Measurements from ENCODE around the gene BTBD6.
"Not testable (repeated sequence)": the region's sequence is repeated elsewhere in the genome, so short reads cannot be mapped to it uniquely, and the experiment has no call there.

The BTBD6 gene

DNA sequence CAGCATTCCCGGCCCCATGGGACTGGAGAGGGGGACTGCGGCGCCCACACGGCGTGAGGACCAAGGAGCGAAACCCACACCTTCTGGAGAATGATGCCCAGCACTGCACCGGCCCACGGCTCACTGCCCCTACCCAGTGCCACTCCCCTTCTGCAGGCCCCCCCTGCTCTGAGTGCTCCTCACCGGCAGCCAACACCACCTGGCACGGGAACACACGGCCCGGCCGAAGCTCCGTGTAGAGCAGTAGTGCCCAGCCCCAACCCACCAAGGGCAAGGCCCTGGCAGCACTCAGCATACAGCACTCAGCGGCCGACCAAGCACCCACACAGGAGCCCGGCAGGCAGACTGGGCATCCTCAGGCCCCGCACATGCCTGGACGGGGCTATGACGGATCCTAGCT is 13.4 kb downstream of the BTBD6 start:
- H3K4me1 ChIP-seq (ENCODE audit: control insufficient read depth in 2 of 2, insufficient read depth in 2 of 2, low read length in 2 of 2): peaks cover 11 to 20% of the 10 kb centered on the region in 2 donors
- H3K27ac ChIP-seq (ENCODE audit: low read depth in 2 of 2, low read length in 2 of 2): no peak overlapping the region
- H3K27me3 ChIP-seq (ENCODE audit: control insufficient read depth in 2 of 2, insufficient read depth in 2 of 2, low read length in 2 of 2): no peaks in the 10 kb centered on the region
- no peaks in the 10 kb centered on the region for H3K9me3 ChIP-seq (ENCODE audit: control insufficient read depth in 2 of 2, low read length in 2 of 2)
- H3K36me3 ChIP-seq (ENCODE audit: control insufficient read depth in 2 of 2, insufficient read depth in 2 of 2, low read length in 2 of 2): peaks cover 0 to 4% of the 10 kb centered on the region in 2 donors
- H3K9ac ChIP-seq (ENCODE audit: low read depth in 1 of 2, low read length in 2 of 2): no peak overlapping the region
- H3K4me3 ChIP-seq (ENCODE audit: low read length in 2 of 2): no peak overlapping the region

DNA sequence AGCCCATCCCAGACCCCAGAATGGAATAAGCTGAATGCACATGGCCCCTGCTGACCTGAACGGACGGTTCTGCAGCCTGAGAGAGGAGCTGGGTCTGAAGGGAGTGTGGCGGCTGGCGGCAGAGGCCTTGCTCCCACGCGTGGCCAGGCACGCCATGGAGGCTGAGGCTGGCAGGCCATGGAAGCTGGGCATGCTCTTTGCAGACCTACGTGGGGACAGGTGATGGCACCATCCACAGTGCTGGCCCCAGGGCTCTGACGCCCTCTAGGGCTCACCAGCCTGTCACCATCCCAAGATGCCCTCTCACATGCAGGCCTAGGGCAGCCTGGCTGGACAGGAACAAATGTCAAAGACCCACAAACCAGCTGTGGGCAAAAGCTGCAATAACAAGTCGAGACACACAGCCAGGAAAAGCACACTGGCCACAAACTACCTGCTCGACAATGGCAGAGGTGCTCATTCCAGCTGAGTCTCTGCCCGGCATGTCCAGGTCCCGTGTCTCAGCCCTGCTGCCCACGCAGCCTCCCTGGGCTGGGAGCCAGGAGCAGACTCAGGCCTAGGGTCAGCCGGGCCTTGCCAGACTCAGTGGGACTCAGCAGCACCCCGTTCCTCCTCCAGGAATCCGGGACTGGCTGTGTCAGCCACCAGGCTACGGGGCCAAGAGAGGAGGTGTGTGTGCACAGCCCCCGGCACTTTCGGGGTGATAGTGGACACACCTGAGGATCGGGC is 19.7 kb downstream of the BTBD6 start:
- Histone ChIP-seq H3K27ac (ENCODE audit: low read depth in 2 of 2, low read length in 2 of 2) (no peak overlapping the region), H3K27me3 (ENCODE audit: control insufficient read depth in 2 of 2, insufficient read depth in 2 of 2, low read length in 2 of 2) (no peaks in the 10 kb centered on the region), H3K4me1 (ENCODE audit: control insufficient read depth in 2 of 2, insufficient read depth in 2 of 2, low read length in 2 of 2) (no peaks in the 10 kb centered on the region), H3K9ac (ENCODE audit: low read depth in 1 of 2, low read length in 2 of 2) (no peak overlapping the region), H3K36me3 (ENCODE audit: control insufficient read depth in 2 of 2, insufficient read depth in 2 of 2, low read length in 2 of 2) (peaks cover 6 to 11% of the 10 kb centered on the region in 2 donors), H3K9me3 (ENCODE audit: control insufficient read depth in 2 of 2, low read length in 2 of 2) (no peaks in the 10 kb centered on the region), H3K4me3 (ENCODE audit: low read length in 2 of 2) (no peak overlapping the region)

DNA sequence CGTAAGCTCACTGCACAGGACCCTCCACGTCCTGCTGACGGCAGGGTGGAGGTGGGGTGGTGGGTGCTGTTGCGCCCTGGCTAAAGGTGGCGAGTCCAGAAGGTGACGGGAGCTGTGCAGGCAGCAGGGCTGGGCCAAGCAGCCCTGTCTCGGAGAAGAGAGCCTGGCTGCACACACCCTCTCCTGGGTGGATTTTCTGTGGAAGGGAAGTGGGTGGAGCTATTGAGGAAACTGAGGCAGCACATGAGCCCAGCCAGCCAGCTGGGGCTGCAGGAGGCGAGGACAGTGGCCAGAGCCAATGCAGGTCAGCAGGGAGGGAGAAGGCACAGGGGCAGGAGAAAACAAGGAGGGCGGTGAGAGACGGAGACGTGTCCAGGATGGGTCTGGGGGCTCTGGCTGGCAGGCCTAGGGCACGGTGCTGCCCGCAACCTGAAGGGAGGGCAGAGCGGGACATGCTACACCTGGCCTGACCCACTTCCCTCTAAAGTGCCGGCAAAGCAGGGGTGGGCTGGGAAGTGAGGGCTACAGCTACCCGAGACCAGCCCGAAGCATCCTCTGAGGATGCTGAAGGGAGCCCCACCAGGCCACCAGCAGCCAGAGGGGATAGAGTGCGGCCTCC is 20.5 kb downstream of the BTBD6 start:
- Histone ChIP-seq H3K27me3 (ENCODE audit: control insufficient read depth in 2 of 2, insufficient read depth in 2 of 2, low read length in 2 of 2) (no peaks in the 10 kb centered on the region), H3K4me3 (ENCODE audit: low read length in 2 of 2) (no peak overlapping the region), H3K4me1 (ENCODE audit: control insufficient read depth in 2 of 2, insufficient read depth in 2 of 2, low read length in 2 of 2) (no peaks in the 10 kb centered on the region), H3K9me3 (ENCODE audit: control insufficient read depth in 2 of 2, low read length in 2 of 2) (no peaks in the 10 kb centered on the region), H3K9ac (ENCODE audit: low read depth in 1 of 2, low read length in 2 of 2) (no peak overlapping the region), H3K27ac (ENCODE audit: low read depth in 2 of 2, low read length in 2 of 2) (no peak overlapping the region), H3K36me3 (ENCODE audit: control insufficient read depth in 2 of 2, insufficient read depth in 2 of 2, low read length in 2 of 2) (peaks cover 6 to 8% of the 10 kb centered on the region in 2 donors)

DNA sequence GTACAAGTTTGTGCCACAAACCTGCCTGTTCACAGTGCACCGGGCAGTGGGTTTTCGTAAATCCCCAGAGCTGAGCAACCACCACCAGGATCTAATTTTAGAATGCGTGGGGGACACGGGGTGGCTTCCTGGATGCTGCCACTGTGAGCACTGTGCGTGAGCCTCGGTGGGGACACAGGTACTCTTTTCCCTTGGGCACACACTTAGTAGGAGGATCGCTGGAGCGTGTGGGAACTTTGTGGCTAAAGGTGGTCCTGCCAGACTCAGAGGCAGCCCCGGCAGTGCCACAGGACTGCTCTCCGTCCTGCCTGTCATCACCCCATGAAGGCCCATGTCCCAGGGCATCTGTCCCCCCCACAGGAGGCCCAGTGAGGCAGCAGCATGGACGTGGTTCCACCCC is 21.1 kb downstream of the BTBD6 start:
- no peak overlapping the region for H3K27ac ChIP-seq (ENCODE audit: low read depth in 2 of 2, low read length in 2 of 2)
- no peaks in the 10 kb centered on the region for H3K27me3 ChIP-seq (ENCODE audit: control insufficient read depth in 2 of 2, insufficient read depth in 2 of 2, low read length in 2 of 2)
- H3K36me3 ChIP-seq (ENCODE audit: control insufficient read depth in 2 of 2, insufficient read depth in 2 of 2, low read length in 2 of 2): peaks cover 6 to 8% of the 10 kb centered on the region in 2 donors
- no peaks in the 10 kb centered on the region for H3K9me3 ChIP-seq (ENCODE audit: control insufficient read depth in 2 of 2, low read length in 2 of 2)
- no peaks in the 10 kb centered on the region for H3K4me1 ChIP-seq (ENCODE audit: control insufficient read depth in 2 of 2, insufficient read depth in 2 of 2, low read length in 2 of 2)
- no peak overlapping the region for H3K9ac ChIP-seq (ENCODE audit: low read depth in 1 of 2, low read length in 2 of 2)
- H3K4me3 ChIP-seq (ENCODE audit: low read length in 2 of 2): no peak overlapping the region

DNA sequence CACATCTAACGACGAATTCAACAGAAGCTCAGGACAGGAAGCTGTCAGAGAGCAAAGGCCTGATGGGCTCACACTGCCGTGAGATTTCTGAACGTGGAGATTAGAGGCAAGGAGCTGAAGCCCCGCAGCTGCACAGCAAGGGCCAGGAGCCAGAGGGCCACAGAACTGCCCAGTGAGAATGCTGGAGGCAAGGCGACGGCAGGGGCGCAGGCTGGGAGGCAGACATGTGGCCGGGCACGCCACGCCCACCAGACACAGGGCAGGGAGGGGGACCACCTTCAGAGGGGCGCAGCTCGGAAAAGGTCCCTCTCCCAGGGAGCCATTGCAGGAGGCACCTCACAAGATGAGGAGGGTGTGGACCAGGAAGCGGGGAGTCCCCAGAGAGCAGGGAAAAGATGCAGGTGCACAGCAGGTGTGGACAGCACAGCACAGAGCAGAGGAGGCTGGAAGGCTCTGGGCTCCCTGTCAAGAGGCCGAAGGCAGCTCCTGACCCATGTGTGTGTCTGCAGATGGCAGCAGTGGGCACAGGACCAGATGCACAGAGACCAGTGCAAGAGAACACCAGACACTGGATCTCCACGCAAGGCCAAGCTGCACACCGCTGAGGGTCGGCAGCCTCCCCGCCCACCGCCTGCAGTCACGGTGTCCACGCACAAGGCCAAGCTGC is 23.0 kb downstream of the BTBD6 start:
- Histone ChIP-seq H3K27me3 (ENCODE audit: control insufficient read depth in 2 of 2, insufficient read depth in 2 of 2, low read length in 2 of 2) (no peaks in the 10 kb centered on the region), H3K9me3 (ENCODE audit: control insufficient read depth in 2 of 2, low read length in 2 of 2) (no peaks in the 10 kb centered on the region), H3K4me3 (ENCODE audit: low read length in 2 of 2) (no peak overlapping the region), H3K36me3 (ENCODE audit: control insufficient read depth in 2 of 2, insufficient read depth in 2 of 2, low read length in 2 of 2) (peaks cover 6 to 8% of the 10 kb centered on the region in 2 donors), H3K4me1 (ENCODE audit: control insufficient read depth in 2 of 2, insufficient read depth in 2 of 2, low read length in 2 of 2) (no peaks in the 10 kb centered on the region), H3K9ac (ENCODE audit: low read depth in 1 of 2, low read length in 2 of 2) (no peak overlapping the region), H3K27ac (ENCODE audit: low read depth in 2 of 2, low read length in 2 of 2) (no peak overlapping the region)

DNA sequence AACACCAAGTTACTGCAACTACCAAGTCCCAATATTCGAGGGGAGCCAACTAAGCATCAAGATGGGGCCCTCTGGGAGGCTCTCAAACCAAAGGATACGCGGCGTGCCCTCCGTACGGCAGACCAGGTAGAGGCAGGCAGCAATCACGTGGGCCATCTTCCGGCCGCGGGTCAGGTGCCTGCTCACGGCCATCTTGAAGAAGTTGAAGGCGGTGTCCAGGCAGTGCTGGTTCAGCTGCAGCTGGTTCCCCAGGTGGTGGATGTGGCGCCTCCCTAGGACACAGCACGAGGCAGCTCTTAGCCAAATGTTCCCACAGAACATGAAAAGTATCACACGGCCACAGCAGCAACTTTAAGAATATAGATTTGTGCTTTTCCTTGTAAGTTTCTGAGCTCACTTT is 24.3 kb downstream of the BTBD6 start:
- Histone ChIP-seq H3K27ac (ENCODE audit: low read depth in 2 of 2, low read length in 2 of 2) (no peak overlapping the region), H3K4me1 (ENCODE audit: control insufficient read depth in 2 of 2, insufficient read depth in 2 of 2, low read length in 2 of 2) (no peaks in the 10 kb centered on the region), H3K9ac (ENCODE audit: low read depth in 1 of 2, low read length in 2 of 2) (no peak overlapping the region), H3K9me3 (ENCODE audit: control insufficient read depth in 2 of 2, low read length in 2 of 2) (no peaks in the 10 kb centered on the region), H3K4me3 (ENCODE audit: low read length in 2 of 2) (no peak overlapping the region), H3K36me3 (ENCODE audit: control insufficient read depth in 2 of 2, insufficient read depth in 2 of 2, low read length in 2 of 2) (peaks cover 6 to 8% of the 10 kb centered on the region in 2 donors), H3K27me3 (ENCODE audit: control insufficient read depth in 2 of 2, insufficient read depth in 2 of 2, low read length in 2 of 2) (no peaks in the 10 kb centered on the region)

DNA sequence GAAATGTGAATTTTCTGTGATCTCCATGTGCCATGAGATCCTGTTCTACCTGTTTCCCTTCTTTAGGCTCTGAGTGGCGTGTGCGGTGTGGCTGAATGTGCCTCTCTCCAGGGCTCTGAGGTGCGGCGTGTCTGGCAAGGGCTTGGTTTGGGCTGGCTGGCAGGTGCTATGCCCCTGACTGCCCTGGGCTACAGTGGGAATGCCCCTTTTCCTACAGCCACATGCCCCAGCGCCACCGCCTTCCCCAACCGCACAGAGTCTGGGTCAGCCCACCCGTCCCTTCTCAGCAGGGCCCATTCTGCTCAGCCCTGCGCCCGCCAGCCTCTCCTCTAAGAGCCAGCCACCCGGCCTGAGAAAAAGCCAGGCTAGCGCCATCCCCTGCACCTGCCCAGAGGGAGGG is 24.7 kb downstream of the BTBD6 start:
- peaks cover 4 to 6% of the 10 kb centered on the region in 2 donors for H3K36me3 ChIP-seq (ENCODE audit: control insufficient read depth in 2 of 2, insufficient read depth in 2 of 2, low read length in 2 of 2)
- H3K4me3 ChIP-seq (ENCODE audit: low read length in 2 of 2): no peak overlapping the region
- no peak overlapping the region for H3K27ac ChIP-seq (ENCODE audit: low read depth in 2 of 2, low read length in 2 of 2)

DNA sequence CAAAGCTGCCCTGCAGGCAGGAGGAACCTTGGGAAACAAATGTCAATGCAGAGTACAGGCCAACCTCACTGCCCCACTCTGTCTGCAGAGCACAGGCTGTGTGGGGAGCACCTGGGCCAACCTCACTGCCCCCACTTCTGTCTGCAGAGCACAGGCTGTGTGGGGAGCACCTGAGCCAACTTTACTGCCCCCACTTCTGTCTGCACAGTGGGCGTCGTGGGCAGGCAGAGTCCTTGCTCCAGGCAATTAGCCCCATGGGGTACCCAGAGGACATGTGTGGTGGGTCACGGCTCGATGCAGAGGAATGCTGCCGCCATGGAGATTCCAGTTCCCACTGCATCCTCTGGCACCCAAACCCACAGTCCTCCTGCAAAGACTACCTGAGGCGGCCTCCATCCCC is 26.3 kb downstream of the BTBD6 start:
- H3K4me3 ChIP-seq (ENCODE audit: low read length in 2 of 2): no peak overlapping the region
- no peak overlapping the region for H3K9ac ChIP-seq (ENCODE audit: low read depth in 1 of 2, low read length in 2 of 2)
- no peaks in the 10 kb centered on the region for H3K4me1 ChIP-seq (ENCODE audit: control insufficient read depth in 2 of 2, insufficient read depth in 2 of 2, low read length in 2 of 2)
- peaks cover 0 to 3% of the 10 kb centered on the region in 2 donors for H3K36me3 ChIP-seq (ENCODE audit: control insufficient read depth in 2 of 2, insufficient read depth in 2 of 2, low read length in 2 of 2)
- H3K9me3 ChIP-seq (ENCODE audit: control insufficient read depth in 2 of 2, low read length in 2 of 2): no peaks in the 10 kb centered on the region
- no peak overlapping the region for H3K27ac ChIP-seq (ENCODE audit: low read depth in 2 of 2, low read length in 2 of 2)
- no peaks in the 10 kb centered on the region for H3K27me3 ChIP-seq (ENCODE audit: control insufficient read depth in 2 of 2, insufficient read depth in 2 of 2, low read length in 2 of 2)

More for the DNA sequence above, 24.7 kb downstream of the BTBD6 start:
- H3K4me1 ChIP-seq (ENCODE audit: control insufficient read depth in 2 of 2, insufficient read depth in 2 of 2, low read length in 2 of 2): no peaks in the 10 kb centered on the region
- H3K9ac ChIP-seq (ENCODE audit: low read depth in 1 of 2, low read length in 2 of 2): no peak overlapping the region
- H3K27me3 ChIP-seq (ENCODE audit: control insufficient read depth in 2 of 2, insufficient read depth in 2 of 2, low read length in 2 of 2): no peaks in the 10 kb centered on the region
- no peaks in the 10 kb centered on the region for H3K9me3 ChIP-seq (ENCODE audit: control insufficient read depth in 2 of 2, low read length in 2 of 2)

DNA sequence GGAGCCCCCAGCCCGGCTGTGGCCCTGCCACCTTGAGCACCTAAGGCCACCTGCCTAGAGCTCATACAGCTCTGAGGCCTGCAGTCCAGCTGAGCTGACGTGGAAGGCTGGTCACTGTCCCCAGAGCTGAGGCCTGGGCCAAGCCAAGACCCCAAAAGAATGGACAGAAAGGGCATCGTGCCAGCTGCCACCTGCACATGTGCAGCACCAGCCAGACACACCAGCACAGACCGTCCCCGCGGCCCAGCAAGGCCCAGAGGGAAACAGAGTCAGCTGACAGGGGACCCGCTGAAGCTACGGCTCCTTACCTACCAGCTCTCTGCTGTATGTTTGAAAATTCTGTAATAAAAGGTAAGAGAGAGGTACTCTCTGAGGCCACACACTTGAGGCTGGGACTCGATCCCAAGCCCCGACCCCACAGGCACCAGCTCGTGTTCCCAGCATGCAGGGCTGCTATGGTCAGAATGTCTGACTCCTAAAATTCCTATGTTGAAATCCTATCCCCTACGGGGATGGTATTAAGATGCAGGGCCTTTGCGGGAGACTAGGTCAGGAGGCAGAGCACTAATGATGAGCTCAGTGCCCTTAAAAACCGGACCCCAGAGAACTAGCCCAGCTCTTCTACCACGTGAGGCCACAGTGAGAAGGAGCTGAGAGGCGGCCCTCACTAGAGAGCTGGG is 27.1 kb downstream of the BTBD6 start:
- Histone ChIP-seq H3K4me1 (ENCODE audit: control insufficient read depth in 2 of 2, insufficient read depth in 2 of 2, low read length in 2 of 2) (no peaks in the 10 kb centered on the region), H3K9ac (ENCODE audit: low read depth in 1 of 2, low read length in 2 of 2) (no peak overlapping the region), H3K4me3 (ENCODE audit: low read length in 2 of 2) (no peak overlapping the region), H3K27ac (ENCODE audit: low read depth in 2 of 2, low read length in 2 of 2) (no peak overlapping the region), H3K9me3 (ENCODE audit: control insufficient read depth in 2 of 2, low read length in 2 of 2) (no peaks in the 10 kb centered on the region), H3K36me3 (ENCODE audit: control insufficient read depth in 2 of 2, insufficient read depth in 2 of 2, low read length in 2 of 2) (peaks cover 0 to 3% of the 10 kb centered on the region in 2 donors), H3K27me3 (ENCODE audit: control insufficient read depth in 2 of 2, insufficient read depth in 2 of 2, low read length in 2 of 2) (no peaks in the 10 kb centered on the region)

DNA sequence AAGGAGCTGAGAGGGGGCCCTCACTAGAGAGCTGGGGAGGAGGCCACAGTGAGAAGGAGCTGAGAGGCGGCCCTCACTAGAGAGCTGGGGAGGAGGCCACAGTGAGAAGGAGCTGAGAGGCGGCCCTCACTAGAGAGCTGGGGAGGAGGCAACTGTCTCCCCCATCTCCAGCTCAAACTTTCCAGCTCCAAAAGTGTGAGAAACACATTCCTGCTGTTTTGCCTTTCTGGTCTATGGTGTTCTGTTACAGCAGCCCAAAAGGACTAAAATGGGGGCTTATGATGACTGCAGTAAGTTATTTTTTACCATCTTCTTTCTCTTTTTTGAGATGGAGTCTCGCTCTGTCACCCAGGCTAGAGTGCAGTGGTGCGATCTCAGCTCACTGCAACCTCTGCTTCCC is 29.1 kb downstream of the BTBD6 start:
- not testable (repeated sequence) for H3K4me1 ChIP-seq (ENCODE audit: control insufficient read depth in 2 of 2, insufficient read depth in 2 of 2, low read length in 2 of 2); H3K9ac ChIP-seq (ENCODE audit: low read depth in 1 of 2, low read length in 2 of 2); H3K27ac ChIP-seq (ENCODE audit: low read depth in 2 of 2, low read length in 2 of 2); H3K9me3 ChIP-seq (ENCODE audit: control insufficient read depth in 2 of 2, low read length in 2 of 2); H3K27me3 ChIP-seq (ENCODE audit: control insufficient read depth in 2 of 2, insufficient read depth in 2 of 2, low read length in 2 of 2); H3K4me3 ChIP-seq (ENCODE audit: low read length in 2 of 2); H3K36me3 ChIP-seq (ENCODE audit: control insufficient read depth in 2 of 2, insufficient read depth in 2 of 2, low read length in 2 of 2)

Data from mucosa of rectum (tissue), 2 donors.